ENCODE measurements around the gene ANKRD13C.

The ANKRD13C gene

DNA sequence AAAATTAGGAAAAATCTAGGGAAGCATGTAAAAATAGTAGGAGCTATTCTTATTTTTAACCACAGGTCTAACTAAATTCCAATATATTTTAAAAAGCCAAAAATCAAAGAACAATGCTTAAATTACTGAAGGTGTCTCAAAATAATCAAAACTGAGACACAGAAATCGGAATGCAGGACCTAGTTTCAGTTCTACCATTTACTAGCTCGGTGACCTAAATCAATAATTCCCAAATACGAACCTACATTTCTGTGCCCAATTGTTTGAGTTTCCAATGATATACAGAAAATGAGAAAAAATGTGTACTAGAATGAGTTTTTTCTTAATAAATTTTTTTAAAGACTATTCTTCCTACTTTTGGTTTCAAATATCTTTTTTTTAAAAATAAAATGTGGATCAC, 37.4 kb downstream of the ANKRD13C start:
- no peak for DNase-seq (ENCODE audit: extremely low read depth, low read depth)
- TF ChIP-seq, protein P1, sequence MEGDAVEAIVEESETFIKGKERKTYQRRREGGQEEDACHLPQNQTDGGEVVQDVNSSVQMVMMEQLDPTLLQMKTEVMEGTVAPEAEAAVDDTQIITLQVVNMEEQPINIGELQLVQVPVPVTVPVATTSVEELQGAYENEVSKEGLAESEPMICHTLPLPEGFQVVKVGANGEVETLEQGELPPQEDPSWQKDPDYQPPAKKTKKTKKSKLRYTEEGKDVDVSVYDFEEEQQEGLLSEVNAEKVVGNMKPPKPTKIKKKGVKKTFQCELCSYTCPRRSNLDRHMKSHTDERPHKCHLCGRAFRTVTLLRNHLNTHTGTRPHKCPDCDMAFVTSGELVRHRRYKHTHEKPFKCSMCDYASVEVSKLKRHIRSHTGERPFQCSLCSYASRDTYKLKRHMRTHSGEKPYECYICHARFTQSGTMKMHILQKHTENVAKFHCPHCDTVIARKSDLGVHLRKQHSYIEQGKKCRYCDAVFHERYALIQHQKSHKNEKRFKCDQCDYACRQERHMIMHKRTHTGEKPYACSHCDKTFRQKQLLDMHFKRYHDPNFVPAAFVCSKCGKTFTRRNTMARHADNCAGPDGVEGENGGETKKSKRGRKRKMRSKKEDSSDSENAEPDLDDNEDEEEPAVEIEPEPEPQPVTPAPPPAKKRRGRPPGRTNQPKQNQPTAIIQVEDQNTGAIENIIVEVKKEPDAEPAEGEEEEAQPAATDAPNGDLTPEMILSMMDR (IDR thresholded peaks at IDR 0.05; ENCODE audit: low read depth, low read length), result no peak

- TF ChIP-seq, protein P1 (IDR thresholded peaks at IDR 0.05; ENCODE audit: low read depth, low read length), result no peak
- no peak for DNase-seq (ENCODE audit: extremely low read depth, low read depth)
Observed at GRCh38 chr1:70315782-70316181, 38.7 kb downstream of the ANKRD13C start.

GRCh38 chr1:70314706-70315304, 39.7 kb downstream of the ANKRD13C start:
- DNase-seq (ENCODE audit: extremely low read depth, low read depth), result no peak
- TF ChIP-seq, protein P1 (IDR thresholded peaks at IDR 0.05; ENCODE audit: low read depth, low read length), result no peak

- no peak for DNase-seq (ENCODE audit: extremely low read depth, low read depth)
- TF ChIP-seq, protein P1 (IDR thresholded peaks at IDR 0.05; ENCODE audit: low read depth, low read length), result no peak
Observed at GRCh38 chr1:70311369-70311768, 43.2 kb downstream of the ANKRD13C start.

DNA sequence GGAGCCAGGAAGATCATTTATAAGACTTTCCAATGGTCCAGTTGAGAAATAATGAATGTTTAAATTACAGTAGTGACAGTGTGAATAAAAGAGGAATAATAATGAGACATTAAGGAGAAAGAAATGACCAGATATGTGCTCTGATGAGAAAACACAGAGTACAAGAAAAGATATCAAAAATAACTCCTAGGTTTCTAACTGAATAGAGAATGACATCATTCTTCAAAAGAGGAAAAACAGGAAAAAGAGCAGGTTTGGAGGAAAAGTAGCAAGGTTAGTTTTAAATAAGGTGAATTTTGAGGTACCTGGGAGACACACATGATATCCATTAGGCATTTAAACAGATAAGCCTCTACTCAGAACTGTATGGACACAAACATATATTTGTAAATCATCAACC, 55.0 kb downstream of the ANKRD13C start:
- no peak for DNase-seq (ENCODE audit: extremely low read depth, low read depth)
- TF ChIP-seq, protein P1 (IDR thresholded peaks at IDR 0.05; ENCODE audit: low read depth, low read length), result no peak

GRCh38 chr1:70295749-70296148, 58.8 kb downstream of the ANKRD13C start:
- TF ChIP-seq, protein P1 (IDR thresholded peaks at IDR 0.05; ENCODE audit: low read depth, low read length), result no peak
- DNase-seq (ENCODE audit: extremely low read depth, low read depth), result no peak

- TF ChIP-seq, protein P1 (IDR thresholded peaks at IDR 0.05; ENCODE audit: low read depth, low read length), result no peak
- no peak for DNase-seq (ENCODE audit: extremely low read depth, low read depth)
Observed at GRCh38 chr1:70293186-70293843, 61.2 kb downstream of the ANKRD13C start.

Measured in AG09319 (cell line).